NCI-H1694 (cell line): Measurements from ENCODE around the gene UBQLN1.
"Not testable (repeated sequence)": the region's sequence is repeated elsewhere in the genome, so short reads cannot be mapped to it uniquely, and the experiment has no call there.

Experiments used
- DNase-seq: peaks from one replicate; lab custom pipeline; 2025; lab: John Stamatoyannopoulos, UW

The UBQLN1 gene

DNA sequence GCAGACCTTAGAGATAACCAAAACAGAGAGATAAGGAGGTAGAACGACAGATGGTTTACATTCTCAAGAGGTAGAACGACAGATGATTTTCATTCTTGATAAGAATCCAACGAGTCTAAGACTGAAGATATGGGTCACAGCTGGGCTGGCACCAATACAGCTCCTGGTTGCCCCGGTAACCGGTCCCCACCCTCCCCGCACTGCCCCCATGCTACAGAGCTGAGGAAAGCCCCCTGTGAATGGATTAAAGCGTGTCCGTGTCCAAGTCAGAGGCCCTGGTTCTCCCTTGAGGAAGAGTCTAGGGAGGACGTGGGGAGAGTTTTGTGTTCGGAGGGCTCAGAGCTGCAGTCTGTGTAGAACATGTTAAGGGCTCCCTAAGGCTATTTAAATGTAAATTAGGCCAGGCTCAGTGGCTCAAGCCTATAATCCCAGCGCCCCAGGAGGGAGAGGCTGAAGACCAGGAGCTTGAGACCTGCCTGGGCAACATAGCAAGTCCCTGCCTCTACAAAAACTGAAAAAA lies 76.8 kb downstream of the UBQLN1 start:
- DNase-seq = no peak

DNA sequence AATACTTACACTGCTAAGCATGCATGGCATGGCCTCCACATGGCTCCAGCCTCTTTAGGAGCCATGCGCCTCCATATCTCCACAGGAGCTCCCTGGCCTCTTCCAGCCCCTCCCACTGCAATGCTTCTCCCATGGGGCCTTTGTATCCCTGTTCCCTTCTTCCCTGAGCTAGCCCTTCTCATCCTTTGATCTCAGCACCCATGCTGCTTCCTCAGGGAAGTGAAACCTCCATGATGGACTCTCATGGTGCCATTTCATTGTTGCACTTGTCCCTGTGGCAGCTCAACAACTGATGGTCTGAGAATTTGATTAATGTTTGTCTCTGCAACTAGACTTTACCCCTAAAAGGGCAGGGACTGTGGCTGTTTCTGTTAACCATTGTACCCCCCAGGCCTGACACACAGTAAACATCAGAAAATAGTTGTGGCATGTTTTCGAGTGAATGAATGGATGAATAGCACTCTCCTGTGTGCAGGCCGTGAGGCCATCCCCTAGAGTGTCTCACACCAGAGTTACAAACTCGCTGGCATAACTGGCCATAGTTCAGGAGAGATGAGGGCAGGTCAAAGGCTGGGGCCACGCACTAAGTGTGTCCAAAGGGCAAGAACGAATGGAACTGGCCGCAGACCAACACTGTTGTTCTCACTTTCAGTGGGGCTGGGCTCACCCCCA lies 78.2 kb downstream of the UBQLN1 start:
- DNase-seq = no peak

DNA sequence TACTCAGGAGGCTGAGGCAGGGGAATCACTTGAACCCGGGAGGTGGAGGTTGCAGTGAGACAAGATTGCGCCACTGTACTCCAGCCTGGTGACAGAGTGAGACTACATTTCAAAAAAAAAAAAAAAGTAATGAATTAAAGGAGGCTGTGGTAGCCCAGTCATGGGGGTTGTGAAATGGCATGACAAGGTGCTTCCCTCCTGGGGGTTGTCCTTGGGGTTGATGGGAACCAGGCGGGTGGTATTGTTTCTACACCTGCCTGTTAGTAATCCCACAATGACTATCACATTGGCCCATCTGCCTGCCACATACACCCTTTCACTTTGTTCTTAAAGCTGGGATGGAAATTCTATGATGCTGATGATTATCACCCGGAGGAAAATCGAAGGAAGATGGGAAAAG lies 79.2 kb downstream of the UBQLN1 start:
- DNase-seq = no peak

DNA sequence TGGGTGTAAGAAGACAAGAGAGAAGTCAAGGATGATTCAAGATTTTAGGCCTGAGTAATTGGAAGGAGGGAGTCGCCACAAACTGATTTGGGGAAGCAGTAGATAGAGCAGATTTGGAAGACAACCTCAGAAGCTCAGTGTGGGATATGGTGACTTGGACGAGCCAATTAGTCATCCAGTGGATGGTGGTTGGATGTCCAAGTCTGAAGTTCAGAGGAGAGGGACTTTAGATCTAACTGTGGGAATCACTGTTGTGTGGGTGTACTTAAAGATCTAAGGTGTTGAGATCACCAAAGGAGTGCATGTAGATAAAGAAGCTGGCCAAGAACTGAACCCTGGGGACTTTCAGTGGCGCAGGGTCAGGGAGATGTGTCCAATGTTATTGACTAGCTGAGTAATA lies 82.6 kb downstream of the UBQLN1 start:
- no peak for DNase-seq

DNA sequence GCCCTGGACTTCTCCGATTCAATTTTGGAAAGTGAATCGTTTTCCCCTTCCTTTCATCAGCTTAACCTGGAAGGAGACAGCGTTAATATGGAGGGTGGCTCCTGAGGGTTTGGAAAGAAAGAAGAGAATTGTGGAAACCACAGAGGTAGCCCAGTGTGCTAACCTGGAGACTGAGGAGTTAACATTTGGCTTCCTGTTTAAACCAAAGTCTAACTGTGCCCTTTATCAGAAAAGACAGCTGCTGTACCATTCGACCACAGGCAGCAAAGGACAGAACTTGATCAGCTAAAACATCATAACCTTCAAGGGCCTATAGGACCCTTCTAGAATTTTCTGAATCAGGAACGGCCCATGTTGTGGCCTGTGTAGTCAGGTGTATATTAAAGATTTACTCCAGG lies 84.1 kb downstream of the UBQLN1 start:
- no peak for DNase-seq

DNA sequence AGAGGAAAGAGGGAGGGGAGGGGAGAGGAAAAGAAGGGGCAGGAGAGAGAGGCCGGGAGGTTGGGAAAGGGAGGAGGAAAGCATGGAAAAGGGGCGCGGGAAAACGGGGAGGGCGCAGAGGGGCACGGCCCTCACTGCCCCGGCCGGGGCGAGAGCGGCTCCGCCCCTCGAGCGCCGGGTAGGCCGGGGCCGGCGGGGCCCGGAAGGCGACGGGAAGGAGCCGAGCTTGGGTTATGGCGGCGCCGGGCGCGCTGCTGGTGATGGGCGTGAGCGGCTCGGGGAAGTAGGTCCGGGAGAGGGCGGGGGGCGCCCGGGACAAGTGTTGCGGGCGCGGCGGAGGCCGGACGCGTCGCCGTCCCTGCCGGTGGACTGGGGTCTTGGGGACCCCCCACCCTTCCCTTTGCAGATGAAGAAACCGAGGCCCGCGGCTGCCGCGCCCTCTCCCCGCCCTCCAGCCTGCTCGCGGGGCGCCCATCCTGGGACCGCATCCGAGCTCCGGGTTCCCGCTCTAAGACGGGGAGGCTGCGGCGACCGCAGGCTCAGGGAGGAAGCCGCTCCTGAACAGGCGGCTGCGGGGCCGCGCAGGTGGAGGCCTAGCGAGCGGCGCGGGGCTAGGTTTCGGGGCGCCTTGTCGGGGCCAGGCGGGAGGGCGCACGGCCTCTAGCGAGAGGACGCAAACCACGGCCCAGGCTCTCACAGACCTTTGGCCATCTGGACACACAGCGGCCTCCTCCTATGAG lies 84.6 kb downstream of the UBQLN1 start, which contains the start of gene IDNK:
Gene IDNK (plus strand): TSS at position 205 of the 740 bp plus-strand sequence. CDS start 29 bp downstream, at position 234.
- peak; percentile 23 for DNase-seq

DNA sequence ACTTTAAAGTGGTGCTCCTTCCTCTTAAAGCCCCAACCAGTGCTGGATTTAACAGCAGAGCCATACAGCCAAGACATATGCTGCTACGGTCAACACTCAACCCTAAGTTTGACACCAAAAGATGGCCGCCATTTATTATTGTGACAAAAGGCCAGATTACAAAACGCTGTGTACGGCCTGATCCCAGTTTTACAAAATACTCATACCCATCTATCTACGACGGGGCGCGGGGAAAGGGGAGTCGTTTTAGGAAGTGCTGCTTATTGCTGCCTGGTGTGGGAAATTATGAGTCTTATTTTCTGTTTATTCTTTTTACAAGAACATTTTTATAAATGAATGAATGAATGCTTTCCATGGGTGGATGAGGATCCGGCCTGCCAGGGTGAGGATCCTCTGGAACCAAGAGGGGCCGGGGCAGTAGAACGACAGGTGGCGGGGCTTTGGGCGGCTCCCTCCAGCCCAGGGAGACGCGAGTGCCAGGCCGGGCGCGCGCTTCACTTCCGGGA lies 85.3 kb downstream of the UBQLN1 start:
- DNase-seq = no peak

DNA sequence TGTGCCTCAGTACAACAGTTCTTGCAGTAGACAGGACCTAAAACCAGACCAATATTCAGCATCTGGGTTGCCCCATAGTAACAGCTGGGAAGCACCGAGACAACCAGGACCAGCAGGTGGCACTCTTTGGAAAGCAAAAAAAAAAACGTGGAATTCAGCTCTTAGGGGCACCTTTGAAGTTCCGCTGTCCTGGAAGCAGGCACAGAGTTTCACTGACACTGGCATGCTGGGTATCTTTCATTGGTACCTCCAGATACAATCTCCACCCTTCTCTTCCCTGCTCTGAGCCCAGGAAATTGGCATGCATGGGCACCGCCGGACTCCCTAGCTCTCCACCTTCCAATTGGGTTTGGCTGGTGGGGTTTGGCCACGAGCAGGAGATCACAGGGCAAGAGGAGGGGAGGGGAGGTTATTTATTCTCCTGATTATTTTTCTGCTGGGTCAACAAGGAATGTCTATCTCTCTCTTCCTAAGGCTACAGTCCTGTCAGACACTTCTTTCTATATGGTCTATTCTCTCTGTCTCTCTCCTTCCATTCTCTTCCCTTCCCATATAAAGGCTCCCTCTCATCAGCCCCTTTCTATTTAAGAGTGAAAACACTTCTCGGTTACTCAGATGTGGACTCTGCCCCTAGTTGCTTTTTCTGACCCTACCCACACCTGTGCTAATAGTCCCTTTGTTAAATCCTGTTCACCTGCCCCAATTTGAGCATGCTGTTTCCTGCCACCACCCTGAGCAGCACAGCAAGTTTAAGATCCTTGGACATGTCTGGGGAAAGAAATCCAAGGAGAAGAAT lies 86.7 kb downstream of the UBQLN1 start:
- DNase-seq = peak; percentile 49

DNA sequence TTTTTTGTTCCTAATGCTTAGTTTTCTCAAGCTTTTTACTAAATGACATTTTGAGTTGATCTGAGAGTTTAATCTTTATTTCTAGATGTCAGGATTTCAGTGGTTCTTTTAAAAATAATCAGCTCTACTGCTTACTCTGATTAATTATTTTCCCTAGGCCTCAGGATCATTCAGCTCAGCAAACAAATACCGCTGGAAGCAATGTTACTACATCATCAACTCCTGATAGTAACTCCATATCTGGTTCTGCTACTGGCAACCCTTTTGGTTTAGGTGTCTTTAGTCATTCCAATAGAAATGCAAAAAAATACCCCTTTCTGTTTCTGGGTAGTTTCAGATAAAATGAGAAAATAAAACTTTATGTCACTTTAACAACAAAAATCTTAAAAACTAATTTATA lies 90.5 kb downstream of the UBQLN1 start:
- no peak for DNase-seq

DNA sequence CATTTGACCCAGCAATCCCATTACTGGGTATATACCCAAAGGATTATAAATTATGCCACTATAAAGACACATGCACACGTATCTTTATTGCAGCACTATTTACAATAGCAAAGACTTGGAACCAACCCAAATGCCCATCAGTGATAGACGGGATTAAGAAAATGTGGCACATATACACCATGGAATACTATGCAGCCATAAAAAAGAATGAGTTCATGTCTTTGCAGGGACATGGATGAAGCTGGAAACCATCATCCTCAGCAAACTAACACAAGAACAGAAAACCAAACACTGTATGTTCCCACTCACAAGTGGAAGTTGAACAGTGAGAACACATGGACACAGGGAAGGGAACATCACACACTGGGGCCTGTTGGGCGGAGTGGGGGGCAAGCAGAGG lies 94.5 kb downstream of the UBQLN1 start:
- not testable (repeated sequence) for DNase-seq
